HT1080 (cell line): ENCODE results near the gene SNX15. TPM values are rescaled to one million over a fixed set of nuclear protein-coding genes. Genes with fewer than 3 reads are reported as not detected.
A peak's percentile ranks its signal among the peaks of the same experiment; 100 is the strongest.
"Not testable (repeated sequence)": the region's sequence is repeated elsewhere in the genome, so short reads cannot be mapped to it uniquely, and the experiment has no call there.

Experiments used
- DNase-seq: peaks from one replicate; pipeline ENCODE4 v3.0.0-alpha.2; 2015; ENCODE audit warnings: low read depth
- total RNA-seq: library from RNA; depleted of rRNA; stranded (reverse); fragments of >200 nt; shearing (Covaris generic); gene quantifications from 2 replicates; pipeline ENCODE4 v1.2.3, GENCODE V29; 2014

The SNX15 gene
- total RNA-seq, 1 experiment from 2014 or later: 20.1 TPM

- no peak for DNase-seq
These were observed 12.5 kb upstream of the SNX15 start for GRCh38 chr11:65014726-65015227.

GRCh38 chr11:65016705-65017104 is 10.5 kb upstream of the SNX15 start:
- no peak for DNase-seq

GRCh38 chr11:65017937-65018336 is 9.3 kb upstream of the SNX15 start:
- no peak for DNase-seq

- no peak for DNase-seq
These were observed 7.4 kb upstream of the SNX15 start for GRCh38 chr11:65019824-65020223.

GRCh38 chr11:65021003-65021402 is 6.2 kb upstream of the SNX15 start:
- no peak for DNase-seq

DNA sequence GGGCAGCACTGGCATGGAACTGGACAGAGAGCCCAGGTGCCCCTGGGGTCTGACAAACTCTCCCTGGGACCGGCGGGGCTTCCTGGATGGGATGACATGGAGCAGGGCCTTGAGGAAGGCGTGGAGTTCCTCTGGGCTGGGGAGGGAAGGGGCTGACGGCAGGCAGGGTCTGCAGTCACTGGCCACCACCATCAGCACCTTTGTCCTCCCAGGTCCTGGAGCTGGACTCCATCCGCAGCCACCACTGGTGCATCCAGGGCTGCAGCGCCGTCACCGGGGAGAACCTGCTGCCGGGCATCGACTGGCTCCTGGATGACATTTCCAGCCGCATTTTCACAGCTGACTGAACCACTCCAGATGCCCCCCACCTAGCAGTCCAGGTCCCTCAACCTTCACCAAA is 5.7 kb upstream of the SNX15 start:
- no peak for DNase-seq

GRCh38 chr11:65023502-65023901 is 3.7 kb upstream of the SNX15 start:
- DNase-seq: not testable (repeated sequence)

DNA sequence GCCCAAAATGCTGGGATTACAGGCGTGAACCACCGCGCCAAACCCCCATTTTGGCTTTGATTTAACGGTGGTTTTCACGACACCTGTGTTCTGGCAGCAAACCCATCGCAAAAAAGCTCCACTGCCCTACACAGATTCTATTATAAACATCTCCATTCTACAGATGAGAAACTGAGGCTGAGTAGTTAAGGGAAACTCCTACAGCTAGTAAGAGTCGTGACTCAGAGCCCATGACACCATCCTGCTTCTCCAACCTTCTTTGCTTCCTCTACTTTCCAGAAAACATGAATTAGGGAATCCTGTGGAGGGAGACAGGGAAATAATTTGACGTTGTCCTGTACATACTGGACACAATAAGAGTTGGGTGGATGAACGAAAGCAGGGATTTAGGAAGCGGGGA is 429 bp upstream of the SNX15 start:
- no peak for DNase-seq

GRCh38 chr11:65032216-65032615 is 5.0 kb downstream of the SNX15 start:
- no peak for DNase-seq

DNA sequence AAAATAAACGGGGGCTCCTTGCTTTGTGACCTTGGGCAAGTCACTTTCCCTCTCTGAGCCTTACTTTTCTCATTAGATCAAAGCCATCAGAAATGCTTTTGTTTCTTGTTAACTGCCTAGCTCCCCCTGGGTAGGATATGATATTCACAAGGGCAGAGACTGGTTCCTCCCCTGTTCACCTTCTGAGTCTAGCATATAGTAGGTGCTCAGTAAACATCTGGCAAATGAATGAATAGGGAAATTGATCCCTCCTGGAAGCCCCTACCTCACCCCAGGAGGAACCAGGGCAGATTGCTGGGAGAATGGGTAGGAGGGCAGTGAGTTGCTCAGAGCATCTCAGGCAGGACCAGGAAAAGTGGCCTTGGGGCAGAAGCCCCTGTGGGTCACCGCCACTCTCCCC is 7.2 kb downstream of the SNX15 start:
- no peak for DNase-seq

GRCh38 chr11:65035579-65035978 is 8.3 kb downstream of the SNX15 start:
- DNase-seq: no peak

- DNase-seq: no peak
These were observed 9.7 kb downstream of the SNX15 start for GRCh38 chr11:65036931-65037330.

GRCh38 chr11:65040520-65040846 is 13.2 kb downstream of the SNX15 start:
- DNase-seq: no peak

- DNase-seq: peak; percentile 97
These were observed 13.8 kb downstream of the SNX15 start, which contains the start of gene SAC3D1 for GRCh38 chr11:65040847-65041622. TSS of gene SAC3D1 (plus strand) at chr11:65041210. CDS start at chr11:65041293, 83 bp downstream.

DNA sequence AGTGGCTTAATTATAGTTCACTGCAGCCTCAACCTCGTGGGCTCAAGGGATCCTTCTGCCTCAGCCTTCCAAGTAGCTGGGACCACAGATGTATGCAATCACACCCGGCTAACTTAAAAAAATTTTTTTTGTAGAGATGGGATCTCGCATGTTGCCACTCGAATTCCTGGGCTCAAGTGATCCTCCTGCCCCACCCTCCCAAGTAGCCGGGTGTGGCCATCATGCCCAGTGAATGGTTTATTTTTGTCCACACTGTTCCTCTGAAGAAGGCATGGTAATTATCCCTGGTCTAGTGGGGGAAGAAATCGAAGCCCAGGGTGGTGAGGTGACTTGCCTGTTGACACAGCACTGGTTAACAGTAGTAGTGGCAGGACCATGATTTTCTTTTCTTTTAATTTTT is 15.7 kb downstream of the SNX15 start:
- DNase-seq: no peak

DNA sequence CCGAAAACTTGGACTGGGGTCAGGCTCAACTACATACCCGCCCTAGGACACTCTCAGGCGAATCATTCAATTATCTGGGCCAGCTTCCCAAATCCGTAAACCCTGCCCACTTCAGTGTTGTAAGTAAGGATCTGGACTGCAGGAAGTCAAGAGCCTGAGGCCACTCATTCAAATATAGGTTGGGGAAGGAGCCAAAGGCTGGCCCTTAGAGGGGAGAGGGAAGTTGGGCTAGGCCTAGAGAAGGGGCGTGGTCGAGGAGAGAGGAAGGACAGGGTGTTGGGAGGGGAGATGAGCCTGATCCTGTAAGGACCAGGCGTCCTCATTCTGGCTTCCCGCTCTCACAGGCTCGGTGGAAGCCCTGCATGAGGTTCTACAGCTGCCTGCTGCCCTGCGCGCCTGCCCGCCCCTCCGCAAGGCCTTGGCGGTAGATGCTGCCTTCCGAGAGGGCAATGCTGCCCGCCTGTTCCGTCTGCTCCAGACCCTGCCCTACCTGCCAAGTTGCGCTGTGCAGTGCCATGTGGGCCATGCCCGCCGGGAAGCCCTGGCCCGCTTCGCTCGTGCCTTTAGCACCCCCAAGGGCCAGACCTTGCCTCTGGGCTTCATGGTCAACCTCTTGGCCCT is 16.8 kb downstream of the SNX15 start:
- DNase-seq: no peak

GRCh38 chr11:65045061-65045460 is 17.8 kb downstream of the SNX15 start:
- DNase-seq: no peak

- no peak for DNase-seq
These were observed 18.5 kb downstream of the SNX15 start for GRCh38 chr11:65045728-65046127.

- no peak for DNase-seq
These were observed 20.6 kb downstream of the SNX15 start for GRCh38 chr11:65047581-65048422.

DNA sequence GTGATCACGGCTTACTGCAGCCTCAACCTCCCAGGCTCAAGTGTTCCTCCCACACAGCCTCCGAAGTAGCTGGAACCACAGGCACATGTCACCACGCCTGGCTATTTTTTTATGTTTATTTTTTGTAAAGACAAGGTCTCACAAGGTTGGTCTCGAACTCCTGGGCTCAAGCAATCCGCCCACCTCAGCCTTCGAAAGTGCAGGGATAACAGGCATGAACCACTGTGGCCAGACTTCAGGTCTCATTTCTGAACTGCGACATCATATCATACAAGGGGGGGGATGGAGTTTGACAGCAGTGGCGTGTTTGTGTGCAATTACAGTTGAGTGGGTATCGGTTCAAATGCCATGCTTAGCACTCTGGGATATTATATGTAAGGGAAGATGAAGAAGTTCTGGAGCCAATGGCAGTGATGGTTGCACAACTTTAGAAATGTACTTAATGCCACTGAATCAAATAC is 24.2 kb downstream of the SNX15 start:
- peak; percentile 25 for DNase-seq

- no peak for DNase-seq
These were observed 26.7 kb downstream of the SNX15 start for GRCh38 chr11:65053827-65054508.
